ENCODE results near the gene POLR3E. TPM values are rescaled to one million over a fixed set of nuclear protein-coding genes. Genes with fewer than 3 reads are reported as not detected.

The POLR3E gene
- total and polyA plus RNA-seq, 2 experiments from 2014 or later = 23.5 to 62.5 TPM

DNA sequence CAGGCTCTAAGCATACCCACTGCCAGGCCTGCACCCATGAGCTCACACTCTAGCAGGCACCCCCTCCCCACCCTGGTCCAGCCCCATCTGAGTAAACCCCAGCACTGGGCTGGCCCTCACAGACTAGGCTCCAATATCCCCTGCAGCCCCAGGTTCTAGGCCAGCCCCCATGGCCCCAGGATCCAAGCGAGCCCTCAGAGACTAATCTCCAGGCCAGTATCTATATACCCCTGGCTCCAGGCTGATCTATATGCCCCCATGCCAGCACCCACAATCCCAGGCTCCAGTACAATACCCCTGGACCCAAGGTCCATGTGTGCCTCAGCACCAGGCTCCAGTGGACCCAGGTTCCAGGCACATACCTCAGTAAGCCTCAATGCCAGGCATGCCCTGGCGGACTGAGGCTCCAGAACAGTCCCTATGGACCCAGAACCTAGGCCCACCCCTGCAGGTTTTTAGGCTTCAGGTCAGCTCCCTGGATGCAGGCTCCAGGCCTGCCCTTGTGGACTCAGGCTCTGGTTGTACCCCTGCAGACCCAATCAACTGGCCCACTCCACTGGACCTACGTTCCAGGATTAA lies 38.5 kb downstream of the POLR3E start:
- Histone ChIP-seq H3K27me3 (no peaks in the 10 kb centered on the region), H3K79me2 (peaks cover 4% of the 10 kb centered on the region), H3K4me1 (ENCODE audit: insufficient read depth) (no peaks in the 10 kb centered on the region), H3K9me3 (ENCODE audit: low read depth) (peaks cover 17% of the 10 kb centered on the region), H3K4me2 (no peak overlapping the region), H2AFZ (no peak overlapping the region), H3K4me3 (no peak overlapping the region), H3K36me3 (replicated peaks; ENCODE audit: insufficient read depth, low read depth) (no peaks in the 10 kb centered on the region), H3K27ac (no peak overlapping the region), H3K9me2 (replicated peaks; ENCODE audit: insufficient read depth) (no peaks in the 10 kb centered on the region), H4K20me1 (ENCODE audit: insufficient read depth, poor library complexity, severe bottlenecking) (no peaks in the 10 kb centered on the region)
- TF ChIP-seq EZH2 (IDR thresholded peaks at IDR 0.05; ENCODE audit: borderline replicate concordance) = no peak
- TF ChIP-seq, protein P1, sequence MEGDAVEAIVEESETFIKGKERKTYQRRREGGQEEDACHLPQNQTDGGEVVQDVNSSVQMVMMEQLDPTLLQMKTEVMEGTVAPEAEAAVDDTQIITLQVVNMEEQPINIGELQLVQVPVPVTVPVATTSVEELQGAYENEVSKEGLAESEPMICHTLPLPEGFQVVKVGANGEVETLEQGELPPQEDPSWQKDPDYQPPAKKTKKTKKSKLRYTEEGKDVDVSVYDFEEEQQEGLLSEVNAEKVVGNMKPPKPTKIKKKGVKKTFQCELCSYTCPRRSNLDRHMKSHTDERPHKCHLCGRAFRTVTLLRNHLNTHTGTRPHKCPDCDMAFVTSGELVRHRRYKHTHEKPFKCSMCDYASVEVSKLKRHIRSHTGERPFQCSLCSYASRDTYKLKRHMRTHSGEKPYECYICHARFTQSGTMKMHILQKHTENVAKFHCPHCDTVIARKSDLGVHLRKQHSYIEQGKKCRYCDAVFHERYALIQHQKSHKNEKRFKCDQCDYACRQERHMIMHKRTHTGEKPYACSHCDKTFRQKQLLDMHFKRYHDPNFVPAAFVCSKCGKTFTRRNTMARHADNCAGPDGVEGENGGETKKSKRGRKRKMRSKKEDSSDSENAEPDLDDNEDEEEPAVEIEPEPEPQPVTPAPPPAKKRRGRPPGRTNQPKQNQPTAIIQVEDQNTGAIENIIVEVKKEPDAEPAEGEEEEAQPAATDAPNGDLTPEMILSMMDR (IDR thresholded peaks at IDR 0.05; ENCODE audit: poor library complexity) = no peak
- no peak for TF ChIP-seq EZH2phosphoT487 (IDR thresholded peaks at IDR 0.05; ENCODE audit: low read depth, severe bottlenecking, unreplicated experiment)
- DNase-seq (ENCODE audit: low spot score) = no peak
- WGBS (ENCODE audit: low lambda C conversion rate, missing lambda C conversion rate) = 98% methylated on average over 3 of the region's 3 CpGs

DNA sequence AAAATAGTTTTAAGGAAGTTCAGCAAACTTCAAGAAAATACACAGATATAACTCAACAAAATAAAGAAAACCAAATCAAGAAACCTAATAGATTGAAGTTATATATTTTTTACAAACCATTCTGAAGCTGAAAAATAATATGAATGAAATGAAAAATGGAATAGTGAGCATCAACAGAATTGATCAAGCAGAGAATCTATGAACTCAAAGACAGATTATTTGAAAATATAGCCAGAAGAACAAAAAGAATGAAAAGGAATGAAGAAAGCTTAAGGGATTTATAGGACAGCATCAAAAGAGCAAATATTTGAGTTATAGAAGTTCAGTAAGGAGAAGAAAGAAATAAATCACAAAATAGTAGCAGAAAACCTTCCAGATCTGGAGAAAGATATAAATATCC lies 39.4 kb downstream of the POLR3E start:
- Histone ChIP-seq H3K79me2 (peaks cover 4% of the 10 kb centered on the region), H3K27me3 (no peaks in the 10 kb centered on the region), H3K36me3 (replicated peaks; ENCODE audit: insufficient read depth, low read depth) (no peaks in the 10 kb centered on the region), H3K4me2 (no peak overlapping the region), H2AFZ (no peak overlapping the region), H4K20me1 (ENCODE audit: insufficient read depth, poor library complexity, severe bottlenecking) (no peaks in the 10 kb centered on the region), H3K27ac (no peak overlapping the region), H3K9me2 (replicated peaks; ENCODE audit: insufficient read depth) (no peaks in the 10 kb centered on the region), H3K4me1 (ENCODE audit: insufficient read depth) (no peaks in the 10 kb centered on the region), H3K4me3 (peak overlapping the region; percentile 3), H3K9me3 (ENCODE audit: low read depth) (peaks cover 24% of the 10 kb centered on the region)
- no peak for DNase-seq (ENCODE audit: low spot score)
- TF ChIP-seq EZH2phosphoT487 (IDR thresholded peaks at IDR 0.05; ENCODE audit: low read depth, severe bottlenecking, unreplicated experiment) (no peak), EZH2 (IDR thresholded peaks at IDR 0.05; ENCODE audit: borderline replicate concordance) (no peak)
- TF ChIP-seq, protein P1 (IDR thresholded peaks at IDR 0.05; ENCODE audit: poor library complexity) = no peak

DNA sequence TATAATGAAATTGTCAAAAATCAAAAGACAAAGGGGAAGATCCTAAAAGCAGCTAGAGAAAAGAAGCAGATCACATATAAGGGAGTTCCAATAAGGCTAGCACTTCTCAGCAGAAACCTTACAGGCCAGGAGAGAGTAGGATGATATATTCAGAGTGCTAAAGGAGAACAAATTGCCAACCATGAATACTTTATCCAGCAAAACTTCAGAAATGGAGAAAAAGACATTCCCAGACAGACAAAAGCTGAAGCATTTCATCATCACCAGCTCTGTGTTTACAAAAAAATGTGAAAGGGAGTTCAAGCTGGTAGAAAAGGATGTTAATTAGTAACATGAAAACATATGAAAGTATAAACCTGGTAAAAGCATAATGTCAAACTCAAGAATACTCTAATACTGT lies 39.8 kb downstream of the POLR3E start:
- no peaks in the 10 kb centered on the region for H3K36me3 ChIP-seq (replicated peaks; ENCODE audit: insufficient read depth, low read depth)
- H3K9me2 ChIP-seq (replicated peaks; ENCODE audit: insufficient read depth) = no peaks in the 10 kb centered on the region
- H2AFZ ChIP-seq = no peak overlapping the region
- H3K27ac ChIP-seq = no peak overlapping the region
- no peak overlapping the region for H3K4me2 ChIP-seq
- DNase-seq (ENCODE audit: low spot score) = no peak
- peaks cover 4% of the 10 kb centered on the region for H3K79me2 ChIP-seq
- no peaks in the 10 kb centered on the region for H4K20me1 ChIP-seq (ENCODE audit: insufficient read depth, poor library complexity, severe bottlenecking)
- H3K4me3 ChIP-seq = no peak overlapping the region
- H3K9me3 ChIP-seq (ENCODE audit: low read depth) = peaks cover 26% of the 10 kb centered on the region
- no peaks in the 10 kb centered on the region for H3K4me1 ChIP-seq (ENCODE audit: insufficient read depth)
- TF ChIP-seq EZH2phosphoT487 (IDR thresholded peaks at IDR 0.05; ENCODE audit: low read depth, severe bottlenecking, unreplicated experiment) (no peak), EZH2 (IDR thresholded peaks at IDR 0.05; ENCODE audit: borderline replicate concordance) (no peak)
- TF ChIP-seq, protein P1 (IDR thresholded peaks at IDR 0.05; ENCODE audit: poor library complexity) = no peak
- no peaks in the 10 kb centered on the region for H3K27me3 ChIP-seq
